K562 (cell line): ENCODE results near the gene ZNF549. TPM values are rescaled to one million over a fixed set of nuclear protein-coding genes. Genes with fewer than 3 reads are reported as not detected.

Experiments
- CBX2 ChIP-seq: fragments of 200-600 bp; sonication (generic); IDR thresholded peaks from one replicate; pipeline ENCODE4 v1.6.1; 2012; ENCODE audit warnings: mild to moderate bottlenecking, low read length, inconsistent platforms; ENCODE audit not compliant: insufficient read depth, poor library complexity, severe bottlenecking
- CSDE1 ChIP-seq, 2 experiments: fragments of 450-650 bp; IDR thresholded peaks; 2 replicates each; pipeline ENCODE4 v1.6.1; 2016; ENCODE audit warnings: mild to moderate bottlenecking in 1 of 2
- DMBX1 ChIP-seq: fragments of 250-450 bp; sonication (Bioruptor Pico); IDR thresholded peaks from 2 replicates; pipeline ENCODE4 v1.8.0; 2022; ENCODE audit warnings: inconsistent platforms, mild to moderate bottlenecking, moderate library complexity, borderline replicate concordance
- ETV5 ChIP-seq: sonication (generic); formaldehyde crosslinking; IDR thresholded peaks from 2 replicates; pipeline ENCODE4 v1.4.0; 2020; ENCODE audit warnings: low read depth, mild to moderate bottlenecking, missing genetic modification reagents
- IFI16 ChIP-seq: fragments of 250-450 bp; sonication (Bioruptor Pico); IDR thresholded peaks from 2 replicates; pipeline ENCODE4 v2.1.2; 2022; ENCODE audit warnings: mild to moderate bottlenecking, inconsistent platforms
- JUNB ChIP-seq: fragments of 450-650 bp; formaldehyde crosslinking; conservative IDR thresholded peaks from 2 replicates; pipeline ENCODE4 v1.4.0; 2020; ENCODE audit warnings: mild to moderate bottlenecking
- KLF6 ChIP-seq: fragments of 250-450 bp; sonication (Bioruptor Pico); IDR thresholded peaks from 2 replicates; pipeline ENCODE4 v1.4.0; 2020; ENCODE audit warnings: mild to moderate bottlenecking, moderate library complexity, borderline replicate concordance
- NCOA2 ChIP-seq, 2 experiments: fragments of 450-650 bp; IDR thresholded peaks; 2 replicates each; pipeline ENCODE4 v1.6.1; 2018; ENCODE audit warnings: mild to moderate bottlenecking in 2 of 2, moderate library complexity in 1 of 2; ENCODE audit not compliant: partially characterized antibody in 2 of 2
- SAFB2 ChIP-seq: fragments of 200-400 bp; formaldehyde crosslinking; IDR thresholded peaks from 2 replicates; pipeline ENCODE4 v1.6.1; 2018; ENCODE audit warnings: borderline replicate concordance, low read length, low read depth, moderate library complexity; ENCODE audit not compliant: severe bottlenecking
- TCFL5 ChIP-seq: fragments of 250-450 bp; sonication (Bioruptor Pico); conservative IDR thresholded peaks from 2 replicates; pipeline ENCODE4 v1.6.1; 2021; ENCODE audit warnings: mild to moderate bottlenecking, moderate library complexity, matching md5 sums
- TGIF2 ChIP-seq: sonication (generic); formaldehyde crosslinking; IDR thresholded peaks from 2 replicates; pipeline ENCODE4 v1.8.1; 2022; ENCODE audit warnings: mild to moderate bottlenecking, missing genetic modification reagents, moderate library complexity
- TRIM28 ChIP-seq: fragments of 450-650 bp; IDR thresholded peaks from 2 replicates; pipeline ENCODE4 v1.6.1; 2017
- ZC3H8 ChIP-seq: fragments of 450-650 bp; IDR thresholded peaks from 2 replicates; pipeline ENCODE4 v1.6.1; 2017
- polyA plus RNA-seq, 8 experiments: library from polyadenylated mRNA; depleted of rRNA in 4 of 8; stranded (reverse) in 5 of 8; unstranded in 3 of 8; fragments of >200 nt; fragmentation: Nextera tagmentation in 2 of 8; fragmentation: Illumina TruSeq in 1 of 8; extraction: Ambion mirVana in 2 of 8; extraction: Trizol in 1 of 8; gene quantifications; 2 replicates each; pipeline versions ENCODE4 v1.2.1 to v1.2.3, GENCODE V29; 2011 to 2014; ENCODE audit warnings: inconsistent platforms in 1 of 8, missing spikeins in 1 of 8
- total RNA-seq, 7 experiments: library from RNA; depleted of rRNA in 6 of 7; stranded (reverse); fragments of >200 nt in 6 of 7; fragmentation: Illumina TruSeq in 2 of 7; extraction: Trizol in 2 of 7; gene quantifications; 2 replicates each; pipeline versions ENCODE4 v1.2.1 to v1.2.3, GENCODE V29; 2011 to 2021; ENCODE audit warnings: low replicate concordance in 1 of 7
- TF ChIP-seq, protein P1 (sequence below): sonication (generic); formaldehyde crosslinking; IDR thresholded peaks from 2 replicates; pipeline ENCODE4 v1.8.0; 2022; ENCODE audit warnings: missing genetic modification reagents, mild to moderate bottlenecking, borderline replicate concordance
- TF ChIP-seq, protein P2 (sequence below): sonication (generic); formaldehyde crosslinking; IDR thresholded peaks from 2 replicates; pipeline ENCODE4 v1.9.0; 2022; ENCODE audit warnings: mild to moderate bottlenecking, missing genetic modification reagents
- TF ChIP-seq, protein P3 (sequence below): fragments of 450-650 bp; IDR thresholded peaks from 2 replicates; pipeline ENCODE4 v1.6.1; 2018; ENCODE audit not compliant: partially characterized antibody

Gene ZNF549
- total and polyA plus RNA-seq, 9 of the 15 experiments (the other 6 are each of a cell fraction or from before 2014, with no cell fraction given) = 0.03 to 0.68 (median 0.25) TPM

DNA sequence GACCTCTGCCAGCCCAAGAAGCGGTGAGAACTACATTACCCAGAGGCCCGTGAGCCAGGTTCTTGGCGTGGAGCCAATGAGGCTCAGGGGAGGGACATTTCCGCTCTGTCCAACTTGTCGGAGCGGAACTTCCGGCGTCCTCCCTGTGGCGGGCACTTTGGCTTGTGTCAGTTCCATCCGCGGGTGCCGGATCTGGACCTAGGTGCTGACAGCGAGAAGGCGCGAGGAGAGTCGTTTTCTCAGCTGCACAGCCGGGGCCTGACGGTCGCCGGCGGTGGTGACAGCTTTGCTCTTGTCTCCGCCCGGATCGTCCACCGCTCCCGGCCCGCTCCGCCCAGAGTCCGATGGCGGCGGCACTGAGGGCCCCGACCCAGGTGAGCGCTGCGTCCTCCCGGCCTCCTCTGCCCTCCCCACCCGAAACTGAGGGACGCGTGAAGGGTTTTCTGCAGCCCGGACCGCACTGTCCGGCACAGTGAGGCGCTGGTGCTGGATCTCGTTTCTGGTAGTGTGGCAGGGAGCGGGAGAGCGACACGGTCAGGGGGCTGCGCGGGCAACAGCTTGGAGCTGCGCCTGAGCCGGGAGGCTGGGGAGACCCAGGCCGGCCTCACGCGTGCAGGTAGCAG is 72.7 kb downstream of the ZNF549 start, which contains the start of gene ZNF530 (continued):
- TF ChIP-seq DMBX1 (CRISPR knock-in tag) (no peak), KLF6 (CRISPR knock-in tag) (no peak), TCFL5 (CRISPR knock-in tag) (no peak), TRIM28 (no peak), CBX2 (no peak), IFI16 (CRISPR knock-in tag) (no peak), JUNB (CRISPR knock-in tag) (no peak), ZC3H8 (no peak), NCOA2 (IDR thresholded peaks at IDR 0.05; ENCODE audit: partially characterized antibody in 2 of 2) (no peak), TGIF2 (no peak), SAFB2 (no peak), CSDE1 (IDR thresholded peaks at IDR 0.05) (no peak), ETV5 (CRISPR knock-in tag) (peak; percentile 78; the same call in 1 of the 2 replicates)
- TF ChIP-seq, protein P1, sequence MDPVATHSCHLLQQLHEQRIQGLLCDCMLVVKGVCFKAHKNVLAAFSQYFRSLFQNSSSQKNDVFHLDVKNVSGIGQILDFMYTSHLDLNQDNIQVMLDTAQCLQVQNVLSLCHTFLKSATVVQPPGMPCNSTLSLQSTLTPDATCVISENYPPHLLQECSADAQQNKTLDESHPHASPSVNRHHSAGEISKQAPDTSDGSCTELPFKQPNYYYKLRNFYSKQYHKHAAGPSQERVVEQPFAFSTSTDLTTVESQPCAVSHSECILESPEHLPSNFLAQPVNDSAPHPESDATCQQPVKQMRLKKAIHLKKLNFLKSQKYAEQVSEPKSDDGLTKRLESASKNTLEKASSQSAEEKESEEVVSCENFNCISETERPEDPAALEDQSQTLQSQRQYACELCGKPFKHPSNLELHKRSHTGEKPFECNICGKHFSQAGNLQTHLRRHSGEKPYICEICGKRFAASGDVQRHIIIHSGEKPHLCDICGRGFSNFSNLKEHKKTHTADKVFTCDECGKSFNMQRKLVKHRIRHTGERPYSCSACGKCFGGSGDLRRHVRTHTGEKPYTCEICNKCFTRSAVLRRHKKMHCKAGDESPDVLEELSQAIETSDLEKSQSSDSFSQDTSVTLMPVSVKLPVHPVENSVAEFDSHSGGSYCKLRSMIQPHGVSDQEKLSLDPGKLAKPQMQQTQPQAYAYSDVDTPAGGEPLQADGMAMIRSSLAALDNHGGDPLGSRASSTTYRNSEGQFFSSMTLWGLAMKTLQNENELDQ (CRISPR knock-in tag) = no peak
- TF ChIP-seq, protein P2, sequence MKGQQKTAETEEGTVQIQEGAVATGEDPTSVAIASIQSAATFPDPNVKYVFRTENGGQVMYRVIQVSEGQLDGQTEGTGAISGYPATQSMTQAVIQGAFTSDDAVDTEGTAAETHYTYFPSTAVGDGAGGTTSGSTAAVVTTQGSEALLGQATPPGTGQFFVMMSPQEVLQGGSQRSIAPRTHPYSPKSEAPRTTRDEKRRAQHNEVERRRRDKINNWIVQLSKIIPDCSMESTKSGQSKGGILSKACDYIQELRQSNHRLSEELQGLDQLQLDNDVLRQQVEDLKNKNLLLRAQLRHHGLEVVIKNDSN (CRISPR knock-in tag) = no peak
- TF ChIP-seq, protein P3, sequence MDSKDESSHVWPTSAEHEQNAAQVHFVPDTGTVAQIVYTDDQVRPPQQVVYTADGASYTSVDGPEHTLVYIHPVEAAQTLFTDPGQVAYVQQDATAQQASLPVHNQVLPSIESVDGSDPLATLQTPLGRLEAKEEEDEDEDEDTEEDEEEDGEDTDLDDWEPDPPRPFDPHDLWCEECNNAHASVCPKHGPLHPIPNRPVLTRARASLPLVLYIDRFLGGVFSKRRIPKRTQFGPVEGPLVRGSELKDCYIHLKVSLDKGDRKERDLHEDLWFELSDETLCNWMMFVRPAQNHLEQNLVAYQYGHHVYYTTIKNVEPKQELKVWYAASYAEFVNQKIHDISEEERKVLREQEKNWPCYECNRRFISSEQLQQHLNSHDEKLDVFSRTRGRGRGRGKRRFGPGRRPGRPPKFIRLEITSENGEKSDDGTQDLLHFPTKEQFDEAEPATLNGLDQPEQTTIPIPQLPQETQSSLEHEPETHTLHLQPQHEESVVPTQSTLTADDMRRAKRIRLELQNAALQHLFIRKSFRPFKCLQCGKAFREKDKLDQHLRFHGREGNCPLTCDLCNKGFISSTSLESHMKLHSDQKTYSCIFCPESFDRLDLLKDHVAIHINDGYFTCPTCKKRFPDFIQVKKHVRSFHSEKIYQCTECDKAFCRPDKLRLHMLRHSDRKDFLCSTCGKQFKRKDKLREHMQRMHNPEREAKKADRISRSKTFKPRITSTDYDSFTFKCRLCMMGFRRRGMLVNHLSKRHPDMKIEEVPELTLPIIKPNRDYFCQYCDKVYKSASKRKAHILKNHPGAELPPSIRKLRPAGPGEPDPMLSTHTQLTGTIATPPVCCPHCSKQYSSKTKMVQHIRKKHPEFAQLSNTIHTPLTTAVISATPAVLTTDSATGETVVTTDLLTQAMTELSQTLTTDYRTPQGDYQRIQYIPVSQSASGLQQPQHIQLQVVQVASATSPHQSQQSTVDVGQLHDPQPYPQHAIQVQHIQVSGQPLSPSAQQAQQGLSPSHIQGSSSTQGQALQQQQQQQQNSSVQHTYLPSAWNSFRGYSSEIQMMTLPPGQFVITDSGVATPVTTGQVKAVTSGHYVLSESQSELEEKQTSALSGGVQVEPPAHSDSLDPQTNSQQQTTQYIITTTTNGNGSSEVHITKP = no peak
